Measurements from ENCODE around the gene NR1D2. TPM values are rescaled to one million over a fixed set of nuclear protein-coding genes. Genes with fewer than 3 reads are reported as not detected.

The NR1D2 gene
- total and polyA plus RNA-seq, 8 donors = 4.9 to 26.2 (median 13.5) TPM

DNA sequence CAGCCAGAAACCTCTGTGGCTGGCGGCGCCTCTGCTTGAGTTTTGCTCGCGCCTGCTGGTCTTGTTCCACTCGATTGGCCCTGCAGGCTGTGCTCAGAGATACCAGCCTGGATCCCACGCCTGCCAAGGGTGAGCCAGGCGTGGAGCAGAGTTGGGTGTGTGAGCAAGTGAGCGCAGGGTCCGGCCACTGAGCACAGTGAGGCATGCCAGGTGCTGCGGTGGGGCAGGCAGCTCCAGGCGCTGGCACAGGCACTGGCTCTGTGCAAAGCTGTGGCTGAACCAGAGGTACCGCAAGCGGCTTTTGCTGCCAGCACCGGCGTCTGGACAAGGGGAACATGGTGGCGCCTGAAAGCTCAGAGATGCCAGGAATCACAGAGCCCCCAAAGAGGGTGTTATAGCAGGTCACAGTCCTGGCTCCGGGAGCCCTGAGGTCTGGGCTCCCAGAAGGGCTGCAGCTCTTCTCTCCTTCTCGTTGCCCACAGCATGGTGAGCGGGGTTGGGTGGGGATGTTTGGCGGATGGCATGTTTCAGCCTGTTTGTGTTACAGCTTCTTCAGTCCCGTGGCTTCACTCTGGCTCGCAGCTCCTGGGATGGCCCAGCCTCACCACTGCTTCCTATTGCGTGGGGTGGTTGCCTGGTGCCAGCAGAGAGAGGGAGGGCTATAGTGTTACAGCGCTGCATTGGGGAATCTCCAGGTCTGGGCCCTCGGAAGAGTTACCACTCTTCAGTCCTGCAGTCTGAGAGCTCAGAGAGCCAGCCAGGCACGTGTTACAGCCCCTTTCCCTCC is 73.9 kb downstream of the NR1D2 start:
- FAIRE-seq (no peak), DNase-seq (no peak), ATAC-seq (no peak)
- Histone ChIP-seq H3K27me3 (no peaks in the 10 kb centered on the region), H3K27ac (no peak overlapping the region), H3K9me3 (no peaks in the 10 kb centered on the region), H3K4me1 (no peaks in the 10 kb centered on the region), H3K36me3 (no peaks in the 10 kb centered on the region), H3K4me3 (no peak overlapping the region)
- WGBS, 2 donors = 92 to 93% methylated on average over 26 of the region's 26 CpGs
- TF ChIP-seq, protein P1, sequence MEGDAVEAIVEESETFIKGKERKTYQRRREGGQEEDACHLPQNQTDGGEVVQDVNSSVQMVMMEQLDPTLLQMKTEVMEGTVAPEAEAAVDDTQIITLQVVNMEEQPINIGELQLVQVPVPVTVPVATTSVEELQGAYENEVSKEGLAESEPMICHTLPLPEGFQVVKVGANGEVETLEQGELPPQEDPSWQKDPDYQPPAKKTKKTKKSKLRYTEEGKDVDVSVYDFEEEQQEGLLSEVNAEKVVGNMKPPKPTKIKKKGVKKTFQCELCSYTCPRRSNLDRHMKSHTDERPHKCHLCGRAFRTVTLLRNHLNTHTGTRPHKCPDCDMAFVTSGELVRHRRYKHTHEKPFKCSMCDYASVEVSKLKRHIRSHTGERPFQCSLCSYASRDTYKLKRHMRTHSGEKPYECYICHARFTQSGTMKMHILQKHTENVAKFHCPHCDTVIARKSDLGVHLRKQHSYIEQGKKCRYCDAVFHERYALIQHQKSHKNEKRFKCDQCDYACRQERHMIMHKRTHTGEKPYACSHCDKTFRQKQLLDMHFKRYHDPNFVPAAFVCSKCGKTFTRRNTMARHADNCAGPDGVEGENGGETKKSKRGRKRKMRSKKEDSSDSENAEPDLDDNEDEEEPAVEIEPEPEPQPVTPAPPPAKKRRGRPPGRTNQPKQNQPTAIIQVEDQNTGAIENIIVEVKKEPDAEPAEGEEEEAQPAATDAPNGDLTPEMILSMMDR (IDR thresholded peaks at IDR 0.05) = no peak
- intact Hi-C loops (cut with DNase I) = no loop called here

DNA sequence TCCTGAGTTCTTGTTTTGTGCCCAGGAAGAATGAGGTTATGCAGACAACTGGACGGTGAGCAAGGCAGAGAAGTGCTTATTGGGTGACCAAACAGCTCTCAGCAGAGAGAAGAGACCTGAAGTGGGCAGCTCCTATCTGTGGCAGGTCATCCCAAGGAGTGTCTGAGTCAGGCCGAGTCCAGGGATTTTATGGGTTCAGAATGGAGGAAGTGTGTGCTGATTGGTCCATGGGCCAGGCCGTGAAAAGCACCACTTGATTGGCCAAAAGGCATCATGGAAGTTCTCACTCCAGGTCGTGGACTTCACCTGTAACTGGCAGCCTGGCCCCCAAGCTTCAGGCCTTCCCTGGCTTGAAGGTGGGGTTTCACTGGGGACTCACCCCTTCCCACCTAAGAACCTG is 74.5 kb downstream of the NR1D2 start:
- DNase-seq = no peak
- 71 to 86% methylated on average over 4 of the region's 4 CpGs for WGBS, 2 donors
- Histone ChIP-seq H3K36me3 (no peaks in the 10 kb centered on the region), H3K4me1 (no peaks in the 10 kb centered on the region), H3K27ac (no peak overlapping the region), H3K4me3 (no peak overlapping the region), H3K9me3 (no peaks in the 10 kb centered on the region), H3K27me3 (no peaks in the 10 kb centered on the region)
- ATAC-seq = no peak
- TF ChIP-seq, protein P1 (IDR thresholded peaks at IDR 0.05) = no peak
- intact Hi-C loops (cut with DNase I) = no loop called here
- no peak for FAIRE-seq

DNA sequence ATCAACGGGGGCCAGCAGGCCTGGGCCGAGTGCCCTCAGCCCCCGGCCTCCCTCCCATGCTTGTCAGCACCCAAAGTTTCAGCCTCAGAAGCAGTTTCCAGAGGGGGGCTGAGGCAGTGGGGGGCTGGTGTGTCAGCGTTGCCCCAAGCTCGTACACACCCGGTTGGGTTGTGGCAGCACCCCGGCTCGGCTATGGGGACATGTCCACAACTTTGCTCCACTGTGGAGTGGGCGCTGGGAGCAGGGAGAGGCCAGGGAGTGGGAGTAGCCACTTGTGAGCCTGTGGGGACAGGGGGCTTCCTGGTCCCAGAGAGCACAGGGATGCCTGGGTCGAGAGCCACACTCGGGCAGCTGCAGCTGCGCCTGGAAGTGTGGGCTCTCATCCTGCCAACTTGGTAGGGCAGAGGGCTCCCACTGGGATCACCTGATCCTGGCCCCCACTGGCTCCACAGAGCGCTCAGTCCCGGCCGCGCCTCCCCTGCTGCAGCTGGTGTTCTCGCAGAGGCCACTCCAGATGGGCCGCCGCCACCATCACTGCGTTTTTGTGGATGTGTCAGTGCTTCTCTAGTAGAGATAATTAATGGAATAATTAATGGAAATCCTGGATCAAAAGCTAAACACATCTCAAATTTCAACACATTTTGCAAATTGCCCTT is 75.1 kb downstream of the NR1D2 start:
- ATAC-seq (no peak), FAIRE-seq (no peak), DNase-seq (peak in 1 of 6 donors; percentile 54)
- intact Hi-C loops (cut with DNase I) = no loop called here
- Histone ChIP-seq H3K4me1 (no peaks in the 10 kb centered on the region), H3K36me3 (no peaks in the 10 kb centered on the region), H3K27me3 (no peaks in the 10 kb centered on the region), H3K27ac (no peak overlapping the region), H3K4me3 (no peak overlapping the region), H3K9me3 (no peaks in the 10 kb centered on the region)
- WGBS, 2 donors = 91 to 95% methylated on average over 20 of the region's 20 CpGs
- TF ChIP-seq, protein P1 (IDR thresholded peaks at IDR 0.05) = no peak

DNA sequence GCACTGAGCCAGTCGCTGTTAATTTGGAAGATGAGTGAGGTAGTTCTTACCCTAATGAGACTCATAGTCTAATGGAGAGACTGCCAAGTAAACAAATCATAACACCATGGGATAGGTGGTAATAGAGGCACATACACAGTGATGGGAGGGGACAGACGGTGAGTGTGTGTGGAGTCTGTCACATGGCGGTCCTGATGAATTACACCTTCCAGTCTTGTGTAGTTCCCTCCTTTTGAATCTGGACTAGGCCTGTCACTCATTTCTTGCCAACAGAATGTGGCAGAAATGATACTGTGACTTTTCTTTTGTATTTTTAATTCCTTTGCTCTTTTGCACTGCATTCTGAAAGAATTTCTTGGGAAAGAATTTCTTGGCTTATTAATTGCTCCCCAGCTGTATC is 78.1 kb downstream of the NR1D2 start:
- intact Hi-C loops (cut with DNase I) = no loop called here
- no peak for FAIRE-seq

More for the DNA sequence above, 78.1 kb downstream of the NR1D2 start:
- TF ChIP-seq, protein P1 (IDR thresholded peaks at IDR 0.05) = no peak
- 90 to 91% methylated on average over 3 of the region's 3 CpGs for WGBS, 2 donors
- ATAC-seq (no peak), DNase-seq (no peak)
- no peaks in the 10 kb centered on the region for H3K9me3 ChIP-seq
- H3K36me3 ChIP-seq = no peaks in the 10 kb centered on the region
- no peaks in the 10 kb centered on the region for H3K27me3 ChIP-seq
- no peak overlapping the region for H3K27ac ChIP-seq
- H3K4me1 ChIP-seq = no peaks in the 10 kb centered on the region
- no peak overlapping the region for H3K4me3 ChIP-seq
